Spleen (tissue), 11 donors: ENCODE results near the gene FBXO7. TPM values are rescaled to one million over a fixed set of nuclear protein-coding genes. Genes with fewer than 3 reads are reported as not detected.

Source experiments
- DNase-seq: peaks from one replicate; pipeline ENCODE4 v3.0.0-alpha.2; 2020
- H3K27ac ChIP-seq, 8 donors: fragments of 200-600 bp; sonication (generic) in 7 of 8; 1 replicate in 4 of 8; 2 replicates in 4 of 8; pipeline versions ENCODE4 v1.5.0 to v1.8.0; 2016 to 2021; ENCODE audit warnings: inconsistent platforms in 4 of 8, mild to moderate bottlenecking in 4 of 8, moderate library complexity in 1 of 8
- H3K27me3 ChIP-seq, 7 donors: fragments of 200-600 bp; sonication (generic) in 6 of 7; replicated peaks in 1 of 7; 1 replicate in 4 of 7; 2 replicates in 3 of 7; pipeline versions ENCODE4 v1.5.0 to v1.8.0; 2016 to 2021; ENCODE audit warnings: inconsistent platforms in 3 of 7, mild to moderate bottlenecking in 1 of 7
- H3K36me3 ChIP-seq, 6 donors: fragments of 200-600 bp; sonication (generic) in 5 of 6; 1 replicate in 4 of 6; 2 replicates in 2 of 6; pipeline versions ENCODE4 v1.5.0 to v1.8.0; 2016 to 2021; ENCODE audit warnings: inconsistent platforms in 2 of 6
- H3K4me1 ChIP-seq, 6 donors: fragments of 200-600 bp; sonication (generic) in 5 of 6; 1 replicate in 3 of 6; 2 replicates in 3 of 6; pipeline versions ENCODE4 v1.5.0 to v1.8.0; 2016 to 2021; ENCODE audit warnings: inconsistent platforms in 3 of 6
- H3K4me3 ChIP-seq, 8 donors: fragments of 200-600 bp; sonication (generic) in 7 of 8; 1 replicate in 4 of 8; 2 replicates in 4 of 8; pipeline versions ENCODE4 v1.5.0 to v1.8.0; 2016 to 2021; ENCODE audit warnings: inconsistent platforms in 4 of 8, mild to moderate bottlenecking in 4 of 8, moderate library complexity in 2 of 8
- H3K9me3 ChIP-seq, 8 donors: fragments of 200-600 bp; sonication (generic) in 7 of 8; 1 replicate in 4 of 8; 2 replicates in 4 of 8; pipeline versions ENCODE4 v1.5.0 to v1.8.0; 2016 to 2021; ENCODE audit warnings: inconsistent platforms in 4 of 8
- CTCF ChIP-seq, 11 experiments: fragments of 200-600 bp in 7 of 11; fragments of 450-650 bp in 4 of 11; sonication (generic) in 4 of 11; IDR thresholded peaks in 8 of 11; conservative IDR thresholded peaks in 3 of 11; 1 replicate in 7 of 11; 2 replicates in 4 of 11; pipeline versions ENCODE4 v1.4.0 to v1.8.0; 2016 to 2021; ENCODE audit warnings: antibody characterized with exemption in 11 of 11, inconsistent platforms in 4 of 11, mild to moderate bottlenecking in 1 of 11
- POLR2A ChIP-seq, 3 donors: fragments of 450-650 bp; IDR thresholded peaks; one replicate each; pipeline ENCODE4 v1.5.1; 2017; ENCODE audit warnings: antibody characterized with exemption in 3 of 3, mild to moderate bottlenecking in 1 of 3
- POLR2AphosphoS5 ChIP-seq, 3 donors: sonication (generic); formaldehyde crosslinking; IDR thresholded peaks; one replicate each; pipeline ENCODE4 v1.5.1; 2017; ENCODE audit warnings: antibody characterized with exemption in 3 of 3
- WGBS, 5 donors: extraction: QIAGEN DNeasy Blood & Tissue Kit in 3 of 5; methylation state at CpG; one replicate each; pipeline versions ENCODE4 v1.1.5 to v1.1.7; 2013 to 2018; 5-methylcytosine and 5-hydroxymethylcytosine counted together
- intact Hi-C: fragments of 100-400 bp; cut with DNase I; formaldehyde crosslinking; loops from one replicate; pipeline ENCODE4 v1.15.0; 2023; ENCODE audit warnings: low total_unique reads
- polyA plus RNA-seq, 3 donors: library from polyadenylated mRNA; stranded (reverse); fragments of 200-250 nt; gene quantifications; one replicate each; pipeline ENCODE4 v1.2.1, GENCODE V29; 2013
- total RNA-seq, 7 donors: library from RNA; depleted of rRNA in 3 of 7; stranded (reverse); fragments of >200 nt in 3 of 7; fragmentation: NEBNext Ultra II Directional in 4 of 7; extraction: Animal tissue kit (Norgen Biotek cat#: 25700) in 4 of 7; gene quantifications; one replicate each; pipeline versions ENCODE4 v1.1.0 to v1.2.1, GENCODE V29; 2016 to 2021
- donor health status: healthy with polysubstance abuse.
- donor health status: DM: no; HTN: no; CAD: no; lungs with moderate emphysema.
- donor health status: DM: no; HTN: no; CAD: no.
- donor health status: Bipolar disorder and iron deficiency.
- donor health status: healthy.
- donor health status: DM: no; HTN: no; CAD: no.
- donor health status: DM: yes; HTN: yes; CAD: no.

Gene FBXO7
- total and polyA plus RNA-seq, 10 donors = 55.9 to 151 (median 103) TPM

- H3K27ac ChIP-seq = no peak overlapping the region
- peaks cover 5 to 42% (median 22%) of the 10 kb centered on the region in 6 donors for H3K4me1 ChIP-seq
- H3K9me3 ChIP-seq = no peaks in the 10 kb centered on the region
- no peaks in the 10 kb centered on the region for H3K36me3 ChIP-seq
- TF ChIP-seq POLR2AphosphoS5 (IDR thresholded peaks at IDR 0.05) (no peak), CTCF (IDR thresholded peaks at IDR 0.05 in 8 of 11, conservative IDR thresholded peaks at IDR 0.05 in 3 of 11) (no peak), POLR2A (IDR thresholded peaks at IDR 0.05) (no peak)
- H3K27me3 ChIP-seq = peaks cover 0 to 19% (median 0%) of the 10 kb centered on the region in 7 donors
- DNase-seq = no peak
- intact Hi-C loops = loop anchor here (5.0 kb wide), 2 partner anchors 270 to 470 kb away; no protein-coding TSS in a partner anchor
- WGBS, 5 donors = 68 to 93% (median 83%) methylated on average over 5 of the region's 5 CpGs
- no peak overlapping the region for H3K4me3 ChIP-seq
Measured at GRCh38 chr22:32527756-32528155, 53.1 kb downstream of the FBXO7 start.

GRCh38 chr22:32528316-32528715, 53.7 kb downstream of the FBXO7 start:
- WGBS, 5 donors = 87 to 92% (median 91%) methylated on average over 9 of the region's 9 CpGs
- intact Hi-C loops = loop anchor here (5.0 kb wide), 2 partner anchors 269 to 469 kb away; no protein-coding TSS in a partner anchor
- TF ChIP-seq POLR2AphosphoS5 (IDR thresholded peaks at IDR 0.05) = no peak
- no peak for TF ChIP-seq POLR2A (IDR thresholded peaks at IDR 0.05)
- no peak for TF ChIP-seq CTCF (IDR thresholded peaks at IDR 0.05 in 8 of 11, conservative IDR thresholded peaks at IDR 0.05 in 3 of 11)
- Histone ChIP-seq H3K27me3 (peaks cover 0 to 20% (median 0%) of the 10 kb centered on the region in 7 donors), H3K4me3 (no peak overlapping the region), H3K4me1 (peaks cover 5 to 47% (median 23%) of the 10 kb centered on the region in 6 donors), H3K9me3 (no peaks in the 10 kb centered on the region), H3K36me3 (no peaks in the 10 kb centered on the region), H3K27ac (peak overlapping the region in 4 of 8 donors; percentile 76 to 90 (median 87))
- no peak for DNase-seq

- no peak overlapping the region for H3K4me3 ChIP-seq
- WGBS, 5 donors = 49 to 58% (median 52%) methylated on average over 24 to 29 of the region's 29 CpGs
- peak overlapping the region; percentile 45 to 90 (median 77) for H3K27ac ChIP-seq
Measured at GRCh38 chr22:32528984-32529982, 54.7 kb downstream of the FBXO7 start.

More at GRCh38 chr22:32528984-32529982, 54.7 kb downstream of the FBXO7 start:
- Histone ChIP-seq H3K9me3 (no peaks in the 10 kb centered on the region), H3K36me3 (no peaks in the 10 kb centered on the region), H3K27me3 (peaks cover 0 to 24% (median 0%) of the 10 kb centered on the region in 7 donors), H3K4me1 (peaks cover 5 to 57% (median 23%) of the 10 kb centered on the region in 6 donors)
- TF ChIP-seq POLR2A (IDR thresholded peaks at IDR 0.05) = no peak
- TF ChIP-seq CTCF (IDR thresholded peaks at IDR 0.05 in 8 of 11, conservative IDR thresholded peaks at IDR 0.05 in 3 of 11) = peak; percentile 74 to 93 (median 85)
- peak; percentile 49 to 73 (median 67) for TF ChIP-seq POLR2AphosphoS5 (IDR thresholded peaks at IDR 0.05)
- DNase-seq = peak; percentile 89
- intact Hi-C loops = loop anchor here (5.0 kb wide), 2 partner anchors 268 to 468 kb away; no protein-coding TSS in a partner anchor
